GM23338 (cell line): Measurements from ENCODE around the gene FAM114A2. TPM values are rescaled to one million over a fixed set of nuclear protein-coding genes. Genes with fewer than 3 reads are reported as not detected.
A peak's percentile ranks its signal among the peaks of the same experiment; 100 is the strongest.

Source experiments
- ATAC-seq: fragments of 200-7000 bp; cut with Tn5 transposase; 3 replicates; pipeline ENCODE4 v1.9.1; 2020
- DNase-seq: peaks from one replicate; pipeline ENCODE4 v3.0.0-alpha.2; 2015; ENCODE audit warnings: low spot score
- H2AFZ ChIP-seq: fragments of 200-600 bp; sonication (generic); 2 replicates; pipeline ENCODE4 v1.8.0; 2016; ENCODE audit warnings: antibody characterized with exemption, mild to moderate bottlenecking, moderate library complexity
- H3F3A ChIP-seq: fragments of 200-600 bp; sonication (generic); replicated peaks from 2 replicates; pipeline ENCODE4 v1.8.0; 2017; ENCODE audit warnings: antibody characterized with exemption, mixed run types, low read depth
- H3K27ac ChIP-seq: fragments of 200-600 bp; sonication (generic); 2 replicates; pipeline ENCODE4 v1.6.1; 2016; ENCODE audit warnings: low read depth
- H3K27me3 ChIP-seq: fragments of 200-600 bp; sonication (generic); 2 replicates; pipeline ENCODE4 v1.8.0; 2016; ENCODE audit warnings: mild to moderate bottlenecking, mixed run types, moderate library complexity; ENCODE audit not compliant: insufficient read depth
- H3K36me3 ChIP-seq: fragments of 200-600 bp; sonication (generic); 2 replicates; pipeline ENCODE4 v1.8.0; 2016; ENCODE audit warnings: mild to moderate bottlenecking; ENCODE audit not compliant: insufficient read depth
- H3K4me1 ChIP-seq: fragments of 200-600 bp; sonication (generic); 2 replicates; pipeline ENCODE4 v1.8.0; 2016; ENCODE audit warnings: mild to moderate bottlenecking, moderate library complexity; ENCODE audit not compliant: insufficient read depth
- H3K4me2 ChIP-seq: fragments of 200-600 bp; sonication (generic); 2 replicates; pipeline ENCODE4 v1.7.1; 2017; ENCODE audit warnings: mixed run types
- H3K4me3 ChIP-seq: fragments of 200-600 bp; sonication (generic); 2 replicates; pipeline ENCODE4 v1.6.1; 2016; ENCODE audit warnings: mixed run types
- H3K79me2 ChIP-seq: fragments of 200-600 bp; sonication (generic); replicated peaks from 2 replicates; pipeline ENCODE4 v1.8.0; 2017; ENCODE audit warnings: mild to moderate bottlenecking; ENCODE audit not compliant: insufficient read depth
- H3K9me2 ChIP-seq: fragments of 200-600 bp; sonication (generic); 2 replicates; pipeline ENCODE4 v1.8.0; 2017; ENCODE audit not compliant: insufficient read depth
- H4K20me1 ChIP-seq: fragments of 200-600 bp; sonication (generic); replicated peaks from 2 replicates; pipeline ENCODE4 v1.8.0; 2017; ENCODE audit warnings: mild to moderate bottlenecking; ENCODE audit not compliant: insufficient read depth
- H3K27ac Mint-ChIP-seq: 2 replicates; pipeline ENCODE4 v1.8.0; 2020; ENCODE audit warnings: inconsistent platforms, mild to moderate bottlenecking, moderate library complexity, mixed read lengths
- H3K27me3 Mint-ChIP-seq: 3 replicates; pipeline ENCODE4 v1.8.0; 2022; ENCODE audit warnings: low read depth, mild to moderate bottlenecking, moderate library complexity, mixed read lengths, inconsistent platforms; ENCODE audit not compliant: insufficient read depth, poor library complexity
- H3K36me3 Mint-ChIP-seq: 3 replicates; pipeline ENCODE4 v1.8.0; 2021; ENCODE audit warnings: low read depth, mild to moderate bottlenecking, inconsistent platforms, moderate library complexity, mixed read lengths
- H3K4me1 Mint-ChIP-seq: 3 replicates; pipeline ENCODE4 v1.8.0; 2020; ENCODE audit warnings: mild to moderate bottlenecking, inconsistent platforms, mixed read lengths
- H3K4me3 Mint-ChIP-seq: 3 replicates; pipeline ENCODE4 v1.8.0; 2021; ENCODE audit warnings: moderate library complexity, mild to moderate bottlenecking, inconsistent platforms, mixed read lengths
- H3K9me3 Mint-ChIP-seq: 3 replicates; pipeline ENCODE4 v1.8.0; 2020; ENCODE audit warnings: moderate library complexity, mild to moderate bottlenecking, inconsistent platforms, mixed read lengths
- CREB1 ChIP-seq: fragments of 250-450 bp; sonication (Bioruptor Pico); IDR thresholded peaks from 2 replicates; pipeline ENCODE4 v1.5.0; 2020; ENCODE audit warnings: low read depth, mild to moderate bottlenecking, moderate library complexity
- CTCF ChIP-seq, 2 experiments: fragments of 200-600 bp in 1 of 2; sonication (generic) in 1 of 2; conservative IDR thresholded peaks; 2 replicates each; pipeline versions ENCODE4 v1.5.1 to v1.6.1; 2016 to 2017; ENCODE audit warnings: antibody characterized with exemption in 2 of 2, low read depth in 2 of 2, mild to moderate bottlenecking in 2 of 2, moderate library complexity in 1 of 2
- EZH2phosphoT487 ChIP-seq: fragments of 200-600 bp; sonication (generic); IDR thresholded peaks from one replicate; pipeline ENCODE4 v1.8.1; 2018; ENCODE audit warnings: antibody characterized with exemption; ENCODE audit not compliant: unreplicated experiment
- POLR2AphosphoS5 ChIP-seq: IDR thresholded peaks from 2 replicates; pipeline ENCODE4 v1.6.1; 2016; ENCODE audit warnings: antibody characterized with exemption, low read depth
- STAT1 ChIP-seq: IDR thresholded peaks from one replicate; pipeline ENCODE4 v1.6.1; 2016; ENCODE audit warnings: antibody characterized with exemption; ENCODE audit not compliant: unreplicated experiment
- ZNF331 ChIP-seq: fragments of 250-450 bp; sonication (Bioruptor Pico); IDR thresholded peaks from 2 replicates; pipeline ENCODE4 v1.5.0; 2020; ENCODE audit warnings: low read depth, mild to moderate bottlenecking, moderate library complexity
- polyA plus RNA-seq: library from polyadenylated mRNA; unstranded; fragments of >200 nt; fragmentation: Nextera tagmentation; extraction: Ambion mirVana; gene quantifications from 2 replicates; pipeline ENCODE4 v1.2.1, GENCODE V29; 2016
- total RNA-seq: library from RNA; depleted of rRNA; stranded (reverse); fragments of >200 nt; shearing (Covaris generic); gene quantifications from 2 replicates; pipeline ENCODE4 v1.2.3, GENCODE V29; 2014
- TF ChIP-seq, protein P1 (sequence below): fragments of 250-450 bp; sonication (Bioruptor Pico); IDR thresholded peaks from 2 replicates; pipeline ENCODE4 v1.5.0; 2020; ENCODE audit warnings: mild to moderate bottlenecking, moderate library complexity
- TF ChIP-seq, protein P2 (sequence below): IDR thresholded peaks from 2 replicates; pipeline ENCODE4 v1.6.1; 2016; ENCODE audit warnings: antibody characterized with exemption

FAM114A2 gene
- total and polyA plus RNA-seq, 2 experiments from 2014 or later, result 4.9 to 5.8 TPM

GRCh38 chr5:153964191-153964879, 74.4 kb downstream of the FAM114A2 start (continued):
- TF ChIP-seq, protein P1, sequence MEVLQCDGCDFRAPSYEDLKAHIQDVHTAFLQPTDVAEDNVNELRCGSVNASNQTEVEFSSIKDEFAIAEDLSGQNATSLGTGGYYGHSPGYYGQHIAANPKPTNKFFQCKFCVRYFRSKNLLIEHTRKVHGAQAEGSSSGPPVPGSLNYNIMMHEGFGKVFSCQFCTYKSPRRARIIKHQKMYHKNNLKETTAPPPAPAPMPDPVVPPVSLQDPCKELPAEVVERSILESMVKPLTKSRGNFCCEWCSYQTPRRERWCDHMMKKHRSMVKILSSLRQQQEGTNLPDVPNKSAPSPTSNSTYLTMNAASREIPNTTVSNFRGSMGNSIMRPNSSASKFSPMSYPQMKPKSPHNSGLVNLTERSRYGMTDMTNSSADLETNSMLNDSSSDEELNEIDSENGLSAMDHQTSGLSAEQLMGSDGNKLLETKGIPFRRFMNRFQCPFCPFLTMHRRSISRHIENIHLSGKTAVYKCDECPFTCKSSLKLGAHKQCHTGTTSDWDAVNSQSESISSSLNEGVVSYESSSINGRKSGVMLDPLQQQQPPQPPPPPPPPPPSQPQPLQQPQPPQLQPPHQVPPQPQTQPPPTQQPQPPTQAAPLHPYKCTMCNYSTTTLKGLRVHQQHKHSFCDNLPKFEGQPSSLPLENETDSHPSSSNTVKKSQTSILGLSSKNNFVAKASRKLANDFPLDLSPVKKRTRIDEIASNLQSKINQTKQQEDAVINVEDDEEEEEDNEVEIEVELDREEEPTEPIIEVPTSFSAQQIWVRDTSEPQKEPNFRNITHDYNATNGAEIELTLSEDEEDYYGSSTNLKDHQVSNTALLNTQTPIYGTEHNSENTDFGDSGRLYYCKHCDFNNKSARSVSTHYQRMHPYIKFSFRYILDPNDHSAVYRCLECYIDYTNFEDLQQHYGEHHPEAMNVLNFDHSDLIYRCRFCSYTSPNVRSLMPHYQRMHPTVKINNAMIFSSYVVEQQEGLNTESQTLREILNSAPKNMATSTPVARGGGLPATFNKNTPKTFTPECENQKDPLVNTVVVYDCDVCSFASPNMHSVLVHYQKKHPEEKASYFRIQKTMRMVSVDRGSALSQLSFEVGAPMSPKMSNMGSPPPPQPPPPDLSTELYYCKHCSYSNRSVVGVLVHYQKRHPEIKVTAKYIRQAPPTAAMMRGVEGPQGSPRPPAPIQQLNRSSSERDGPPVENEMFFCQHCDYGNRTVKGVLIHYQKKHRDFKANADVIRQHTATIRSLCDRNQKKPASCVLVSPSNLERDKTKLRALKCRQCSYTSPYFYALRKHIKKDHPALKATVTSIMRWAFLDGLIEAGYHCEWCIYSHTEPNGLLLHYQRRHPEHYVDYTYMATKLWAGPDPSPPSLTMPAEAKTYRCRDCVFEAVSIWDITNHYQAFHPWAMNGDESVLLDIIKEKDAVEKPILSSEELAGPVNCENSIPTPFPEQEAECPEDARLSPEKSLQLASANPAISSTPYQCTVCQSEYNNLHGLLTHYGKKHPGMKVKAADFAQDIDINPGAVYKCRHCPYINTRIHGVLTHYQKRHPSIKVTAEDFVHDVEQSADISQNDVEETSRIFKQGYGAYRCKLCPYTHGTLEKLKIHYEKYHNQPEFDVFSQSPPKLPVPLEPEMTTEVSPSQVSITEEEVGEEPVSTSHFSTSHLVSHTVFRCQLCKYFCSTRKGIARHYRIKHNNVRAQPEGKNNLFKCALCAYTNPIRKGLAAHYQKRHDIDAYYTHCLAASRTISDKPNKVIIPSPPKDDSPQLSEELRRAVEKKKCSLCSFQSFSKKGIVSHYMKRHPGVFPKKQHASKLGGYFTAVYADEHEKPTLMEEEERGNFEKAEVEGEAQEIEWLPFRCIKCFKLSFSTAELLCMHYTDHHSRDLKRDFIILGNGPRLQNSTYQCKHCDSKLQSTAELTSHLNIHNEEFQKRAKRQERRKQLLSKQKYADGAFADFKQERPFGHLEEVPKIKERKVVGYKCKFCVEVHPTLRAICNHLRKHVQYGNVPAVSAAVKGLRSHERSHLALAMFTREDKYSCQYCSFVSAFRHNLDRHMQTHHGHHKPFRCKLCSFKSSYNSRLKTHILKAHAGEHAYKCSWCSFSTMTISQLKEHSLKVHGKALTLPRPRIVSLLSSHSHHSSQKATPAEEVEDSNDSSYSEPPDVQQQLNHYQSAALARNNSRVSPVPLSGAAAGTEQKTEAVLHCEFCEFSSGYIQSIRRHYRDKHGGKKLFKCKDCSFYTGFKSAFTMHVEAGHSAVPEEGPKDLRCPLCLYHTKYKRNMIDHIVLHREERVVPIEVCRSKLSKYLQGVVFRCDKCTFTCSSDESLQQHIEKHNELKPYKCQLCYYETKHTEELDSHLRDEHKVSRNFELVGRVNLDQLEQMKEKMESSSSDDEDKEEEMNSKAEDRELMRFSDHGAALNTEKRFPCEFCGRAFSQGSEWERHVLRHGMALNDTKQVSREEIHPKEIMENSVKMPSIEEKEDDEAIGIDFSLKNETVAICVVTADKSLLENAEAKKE (CRISPR knock-in tag), result no peak
- no peak for TF ChIP-seq CREB1 (CRISPR knock-in tag)

DNA sequence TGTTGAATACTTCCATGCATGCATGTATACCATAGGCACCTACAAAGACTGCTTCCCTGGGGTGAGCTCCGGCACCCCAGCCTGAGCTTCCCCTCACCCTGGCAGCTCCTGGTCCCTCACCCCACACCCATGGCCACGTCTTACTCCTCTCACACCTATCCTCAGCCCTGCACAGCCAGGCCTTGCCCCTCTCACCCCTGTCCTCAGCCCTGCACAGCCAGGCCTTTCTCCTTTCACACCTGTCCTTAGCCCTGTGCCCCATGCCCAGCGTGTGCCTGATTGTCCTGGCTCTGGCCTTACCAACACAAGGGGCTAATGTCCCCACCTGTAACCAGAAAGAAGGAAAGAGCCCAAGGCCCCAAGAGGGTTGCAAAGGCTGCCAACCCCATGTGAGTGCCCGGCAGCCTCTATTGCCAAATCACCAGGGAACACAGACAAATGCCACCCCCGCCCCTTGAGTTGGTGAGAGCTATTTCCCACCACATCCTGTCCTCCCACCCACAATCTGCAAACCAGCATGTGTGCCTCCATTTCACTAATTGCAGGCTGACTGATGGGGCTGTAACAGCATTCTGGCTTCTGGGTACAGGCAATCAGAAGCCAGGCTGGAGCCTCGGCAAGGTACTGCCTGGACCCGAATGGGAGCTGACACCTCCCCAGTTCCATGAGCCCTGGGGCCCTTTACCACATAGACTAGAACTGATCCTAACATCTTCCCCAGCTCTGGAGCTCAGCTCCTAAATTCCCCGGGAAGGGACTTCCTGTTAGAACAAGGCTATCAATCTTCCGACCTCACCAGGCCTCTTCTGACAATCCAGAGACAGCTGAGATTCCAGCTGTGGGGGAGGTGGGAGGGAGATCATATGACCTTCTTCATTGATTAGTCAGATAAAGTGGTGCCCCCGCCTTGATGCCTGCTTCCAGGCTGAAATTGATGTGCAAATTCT, 78.2 kb downstream of the FAM114A2 start:
- Histone ChIP-seq H4K20me1 (no peaks in the 10 kb centered on the region), H3K4me1 (peaks cover 22% of the 10 kb centered on the region), H3K9me2 (no peaks in the 10 kb centered on the region), H3K27me3 (no peaks in the 10 kb centered on the region), H3K4me3 (no peak overlapping the region), H2AFZ (peak overlapping the region; percentile 90), H3F3A (no peaks in the 10 kb centered on the region), H3K36me3 (no peaks in the 10 kb centered on the region), H3K79me2 (no peaks in the 10 kb centered on the region), H3K27ac (peak overlapping the region; percentile 35; the same call in 1 of the 2 replicates), H3K4me2 (peak overlapping the region; percentile 37)
- Mint-ChIP-seq H3K4me1 (peaks cover 21% of the 10 kb centered on the region), H3K9me3 (0 out of 3 replicates have a peak, but pooled peaks cover 3% of the 10 kb centered on the region), H3K27me3 (peaks cover 7% of the 10 kb centered on the region), H3K36me3 (no peaks in the 10 kb centered on the region), H3K27ac (no peak overlapping the region), H3K4me3 (no peak overlapping the region)
- DNase-seq (peak; percentile 22), ATAC-seq (no peak)
- TF ChIP-seq, protein P2, sequence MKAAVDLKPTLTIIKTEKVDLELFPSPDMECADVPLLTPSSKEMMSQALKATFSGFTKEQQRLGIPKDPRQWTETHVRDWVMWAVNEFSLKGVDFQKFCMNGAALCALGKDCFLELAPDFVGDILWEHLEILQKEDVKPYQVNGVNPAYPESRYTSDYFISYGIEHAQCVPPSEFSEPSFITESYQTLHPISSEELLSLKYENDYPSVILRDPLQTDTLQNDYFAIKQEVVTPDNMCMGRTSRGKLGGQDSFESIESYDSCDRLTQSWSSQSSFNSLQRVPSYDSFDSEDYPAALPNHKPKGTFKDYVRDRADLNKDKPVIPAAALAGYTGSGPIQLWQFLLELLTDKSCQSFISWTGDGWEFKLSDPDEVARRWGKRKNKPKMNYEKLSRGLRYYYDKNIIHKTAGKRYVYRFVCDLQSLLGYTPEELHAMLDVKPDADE, result no peak
- no peak for TF ChIP-seq POLR2AphosphoS5
- TF ChIP-seq ZNF331 (CRISPR knock-in tag), result no peak
- TF ChIP-seq STAT1, result no peak
- TF ChIP-seq CTCF (conservative IDR thresholded peaks at IDR 0.05; ENCODE audit: low read depth in 2 of 2), result no peak
- no peak for TF ChIP-seq EZH2phosphoT487
